GM21367 (cell line): ENCODE measurements around the gene LRRC46.

Source experiments
- ATAC-seq: cut with Tn5 transposase; IDR thresholded peaks from one replicate; pipeline ENCODE4 v1.9.1; 2021; ENCODE audit not compliant: unreplicated experiment

The LRRC46 gene

DNA sequence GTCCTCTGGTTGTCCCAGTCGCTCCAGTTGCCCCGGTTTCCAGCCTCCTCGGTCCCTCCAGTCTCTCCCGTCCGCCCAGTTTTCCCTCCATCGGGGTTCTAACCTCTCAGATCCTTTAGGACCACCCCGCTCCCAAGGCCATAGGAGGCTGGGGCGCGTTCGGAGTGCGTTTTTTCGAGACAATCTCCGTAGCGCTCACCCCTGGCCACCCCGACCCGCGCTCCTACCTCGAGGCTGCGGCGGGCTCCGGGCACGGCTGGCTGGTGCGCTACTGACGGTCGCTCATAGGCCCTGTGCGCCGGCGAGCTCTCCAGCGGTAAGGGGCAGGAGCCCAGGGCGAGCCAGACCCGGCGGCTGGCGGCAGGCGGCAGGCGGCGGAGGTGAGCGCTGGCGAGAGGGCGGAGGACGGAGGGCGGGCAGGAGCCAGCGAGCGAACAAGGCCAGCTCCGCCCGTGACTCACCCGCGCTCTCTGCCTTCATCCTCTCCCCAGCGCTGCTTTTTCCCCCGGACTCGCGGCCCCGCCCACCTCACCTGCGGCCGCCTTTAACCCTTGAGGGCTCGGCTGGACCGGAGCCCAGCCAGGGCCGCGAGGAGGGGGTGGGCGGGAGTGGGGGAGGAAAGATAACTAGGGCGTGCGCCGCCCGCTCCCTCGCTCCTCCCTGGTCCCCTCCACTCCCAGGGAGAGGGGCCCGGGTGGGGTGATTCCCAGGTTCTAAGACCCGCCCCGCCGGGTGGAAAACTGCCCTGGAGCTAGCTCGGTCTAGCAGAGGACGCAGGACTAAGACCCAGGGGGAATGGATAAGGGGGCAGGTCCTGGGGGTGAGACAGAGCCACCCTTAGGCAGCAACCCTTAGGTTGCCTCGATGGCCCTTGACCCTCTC, 19.5 kb downstream of the LRRC46 start, which contains the start of gene SP6:
SP6 (minus strand) TSS at position 472 of the 882 bp plus-strand sequence. CDS start 2,734 bp downstream, outside the sequence.
- ATAC-seq, result no peak

DNA sequence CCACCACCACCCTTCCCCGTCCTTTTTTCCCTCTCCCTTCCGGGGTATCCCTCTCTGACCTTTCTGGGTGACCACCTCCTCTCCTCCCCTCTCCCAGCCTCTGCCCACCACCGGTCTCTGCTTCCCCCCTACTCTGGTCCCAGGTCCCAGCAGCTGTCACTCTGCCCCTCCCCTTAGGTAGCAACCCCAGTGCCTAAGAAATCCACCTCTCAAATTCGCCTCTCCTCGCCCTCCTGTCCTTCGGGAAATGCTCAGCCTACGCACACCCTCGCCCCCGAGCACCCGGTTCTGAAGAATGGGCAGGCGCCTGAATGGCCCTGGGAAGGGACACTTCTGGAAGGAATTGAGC, 20.3 kb downstream of the LRRC46 start:
- no peak for ATAC-seq

DNA sequence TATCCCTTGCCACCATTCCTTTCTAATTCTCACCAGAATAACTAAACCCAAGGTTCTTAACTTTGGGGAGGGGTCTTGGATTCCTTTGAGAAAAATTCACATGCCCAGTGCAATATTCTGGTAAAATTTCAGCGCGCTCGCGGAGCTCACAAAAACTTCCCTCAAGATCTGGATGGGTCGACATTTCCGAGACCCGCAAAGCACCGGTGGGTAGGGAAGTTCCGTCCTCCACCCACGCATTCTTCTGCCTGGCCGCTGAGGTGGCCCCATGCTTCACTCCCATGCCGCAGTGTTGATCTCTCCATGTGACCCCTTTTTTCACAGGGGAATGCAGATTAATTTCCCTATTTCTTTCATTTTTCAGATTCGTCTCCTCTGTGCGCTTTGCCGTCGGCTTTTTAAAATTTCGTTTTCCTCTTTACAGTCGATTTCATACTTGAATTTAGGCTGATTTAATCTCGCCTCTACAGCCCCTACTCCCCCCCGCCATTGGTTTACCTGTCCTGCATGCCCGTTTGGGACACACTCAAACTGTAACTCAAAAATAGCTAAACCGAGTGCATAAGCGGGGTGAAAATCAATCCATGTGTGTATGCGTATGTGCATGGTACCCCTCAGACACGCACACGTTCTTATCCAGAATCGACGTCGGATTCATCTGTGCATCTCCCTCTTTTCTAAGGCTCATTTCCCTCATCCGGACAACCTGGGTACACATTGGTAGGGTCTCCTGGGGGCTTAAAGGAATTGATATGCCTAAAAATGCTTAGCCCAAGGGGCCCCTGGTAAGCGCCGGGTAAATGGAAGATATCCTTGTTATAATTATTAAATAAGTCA, 20.9 kb downstream of the LRRC46 start:
- no peak for ATAC-seq

DNA sequence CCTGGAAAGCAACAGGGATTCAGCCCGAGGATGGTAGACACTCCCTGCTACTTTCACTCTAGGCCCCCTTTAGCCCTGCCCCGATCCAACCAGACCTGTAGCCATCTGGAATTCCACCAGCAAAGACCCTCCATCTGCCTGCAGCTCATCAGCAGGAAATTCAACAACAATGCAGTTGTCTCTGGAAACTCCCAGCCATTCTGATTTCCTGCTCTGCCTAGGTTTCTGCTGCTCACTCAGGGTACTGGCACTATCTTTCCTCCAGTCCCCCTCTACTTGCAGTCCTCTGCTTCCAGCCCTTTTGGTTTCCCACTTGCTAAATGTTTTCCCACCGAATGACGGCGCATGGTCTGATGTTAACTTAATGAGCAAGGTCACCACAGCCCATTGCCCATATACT, 22.1 kb downstream of the LRRC46 start:
- ATAC-seq, result no peak

DNA sequence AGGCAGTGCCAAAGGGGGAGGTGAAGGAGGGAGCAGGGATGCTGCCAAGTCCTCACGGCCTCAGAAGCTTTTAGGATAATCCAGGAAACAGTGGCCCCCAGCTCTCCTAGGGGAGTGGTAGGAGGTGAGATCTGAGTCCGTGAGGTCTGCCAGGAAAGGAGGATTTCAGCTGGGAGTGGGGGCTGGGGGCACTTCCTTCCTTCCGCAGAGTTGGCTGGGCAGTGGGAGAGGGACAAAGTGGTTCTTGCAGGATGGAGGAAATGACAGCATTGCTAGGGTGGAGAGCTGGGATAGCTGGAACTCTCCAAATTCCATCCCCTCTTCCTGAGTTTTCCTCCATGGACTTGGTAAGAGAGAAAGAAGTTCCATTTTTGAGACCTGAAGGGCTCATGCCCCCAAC, 24.3 kb downstream of the LRRC46 start:
- ATAC-seq, result no peak

DNA sequence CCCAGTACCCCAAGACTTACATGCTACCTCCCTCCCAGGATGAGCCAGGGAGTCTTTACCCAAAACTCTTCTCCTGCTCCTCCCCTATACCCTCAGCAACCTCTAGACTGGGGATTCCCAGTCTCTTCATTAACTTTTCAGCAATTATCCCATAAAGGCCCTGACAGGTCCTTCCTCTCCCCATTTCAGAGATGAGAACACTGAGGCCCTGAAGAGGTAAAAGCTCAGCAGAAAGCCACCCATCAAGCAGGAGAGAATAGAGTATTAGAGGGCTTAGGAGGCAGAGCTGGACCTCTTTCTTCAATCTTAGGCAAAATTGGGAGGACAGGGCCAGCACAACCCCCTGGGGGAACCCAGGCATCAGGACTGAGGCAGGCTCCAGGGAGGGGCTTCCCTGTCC, 25.4 kb downstream of the LRRC46 start:
- no peak for ATAC-seq

DNA sequence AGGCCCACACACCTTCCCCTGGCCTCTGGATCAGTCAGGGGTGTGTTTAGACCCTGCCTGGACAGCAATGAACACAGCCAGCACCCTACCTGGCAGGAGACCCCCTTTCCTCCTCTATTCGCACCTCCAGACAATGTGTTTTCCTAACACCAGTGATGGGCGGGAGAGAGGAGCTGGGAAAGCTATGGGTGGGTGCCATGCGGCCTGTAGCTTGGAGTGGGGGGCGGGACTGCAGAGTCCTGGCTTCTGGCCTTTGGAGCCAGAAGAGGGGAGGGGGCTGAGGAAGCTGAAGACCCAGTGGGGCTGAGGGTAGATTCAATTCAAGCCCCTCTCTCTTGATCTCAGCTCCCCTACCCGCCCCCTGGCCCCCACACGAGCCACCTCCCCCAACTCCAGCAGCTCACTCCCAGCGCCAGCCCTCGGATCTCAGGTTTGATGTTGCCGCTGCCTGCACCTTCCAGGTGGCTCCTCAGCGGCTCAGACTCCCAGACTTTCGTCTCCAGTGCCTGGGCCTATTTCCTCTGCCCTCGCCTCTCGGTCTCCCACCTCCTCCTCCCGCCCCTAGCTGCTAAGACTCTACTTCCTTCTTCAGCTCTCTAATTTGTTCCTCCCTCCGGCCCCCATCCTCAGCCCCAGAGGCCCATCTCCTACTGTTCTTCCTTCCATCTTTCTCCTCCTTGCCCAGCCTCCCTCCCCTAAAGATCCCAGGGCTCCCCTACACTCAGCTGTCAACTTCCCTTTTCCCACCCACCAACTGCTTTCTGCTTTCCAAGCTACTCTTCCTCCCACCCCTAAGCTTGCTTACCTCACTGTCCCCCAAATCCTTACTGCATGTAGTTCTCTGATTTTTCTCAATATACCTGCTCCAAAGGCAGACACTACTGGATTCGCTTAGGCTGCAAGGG, 26.3 kb downstream of the LRRC46 start:
- no peak for ATAC-seq

DNA sequence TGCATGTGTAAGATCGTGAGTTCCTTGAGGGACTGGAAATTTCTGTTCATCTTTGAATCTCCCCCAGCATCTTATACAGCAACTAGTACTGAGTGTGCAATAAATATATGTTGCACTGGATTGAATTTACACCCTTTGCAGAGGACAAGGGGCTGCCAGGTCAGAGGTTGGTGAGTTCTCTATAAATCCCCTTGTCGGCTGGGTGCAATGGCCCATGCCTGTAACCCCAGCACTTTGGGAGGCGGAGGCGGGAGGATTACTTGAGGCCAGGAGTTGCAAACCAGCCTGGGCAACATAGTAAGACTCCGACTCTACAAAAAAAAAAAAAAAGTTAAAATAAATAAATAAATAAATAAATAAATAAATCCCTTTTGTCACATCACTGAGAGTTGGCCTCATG, 28.9 kb downstream of the LRRC46 start:
- ATAC-seq, result no peak

DNA sequence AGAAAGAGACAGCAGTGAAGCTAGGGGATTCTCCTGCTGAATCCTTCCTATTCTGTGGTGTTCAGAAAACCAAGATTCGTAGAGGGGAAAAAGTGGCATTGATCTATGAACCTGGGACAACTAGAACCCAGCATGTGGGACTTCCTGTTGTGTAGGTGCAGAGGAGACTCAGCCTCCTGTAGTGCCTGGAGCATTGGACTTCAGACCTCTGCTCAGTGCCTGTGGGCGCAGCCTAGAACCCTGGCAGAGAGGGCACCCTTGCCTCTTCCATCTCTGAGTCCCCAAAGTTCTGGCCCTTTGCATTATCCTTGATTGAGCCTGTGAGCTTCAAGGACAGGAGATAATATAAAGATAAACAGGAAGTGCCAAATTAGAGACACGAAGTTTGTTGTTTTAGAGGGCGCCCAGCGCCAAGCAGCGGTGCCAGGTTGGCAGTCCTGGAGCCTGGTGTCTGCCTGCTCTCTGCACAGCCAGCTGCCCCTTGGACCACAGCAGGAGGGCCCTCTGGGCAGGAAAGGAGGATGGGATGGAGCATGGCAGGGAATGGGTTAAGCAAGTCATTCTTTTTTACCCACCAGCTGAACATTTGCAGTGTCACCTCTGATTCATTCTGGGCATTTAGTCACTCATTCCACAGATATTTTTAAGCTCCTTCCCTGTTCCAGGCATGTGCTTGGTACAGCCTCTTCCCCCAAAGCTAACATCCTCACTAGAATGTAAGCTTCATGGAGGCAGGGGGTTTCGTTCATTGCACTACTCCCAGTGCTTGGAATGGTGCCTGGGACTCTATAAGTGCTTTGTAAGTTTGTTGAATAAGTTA, 31.4 kb downstream of the LRRC46 start:
- no peak for ATAC-seq

DNA sequence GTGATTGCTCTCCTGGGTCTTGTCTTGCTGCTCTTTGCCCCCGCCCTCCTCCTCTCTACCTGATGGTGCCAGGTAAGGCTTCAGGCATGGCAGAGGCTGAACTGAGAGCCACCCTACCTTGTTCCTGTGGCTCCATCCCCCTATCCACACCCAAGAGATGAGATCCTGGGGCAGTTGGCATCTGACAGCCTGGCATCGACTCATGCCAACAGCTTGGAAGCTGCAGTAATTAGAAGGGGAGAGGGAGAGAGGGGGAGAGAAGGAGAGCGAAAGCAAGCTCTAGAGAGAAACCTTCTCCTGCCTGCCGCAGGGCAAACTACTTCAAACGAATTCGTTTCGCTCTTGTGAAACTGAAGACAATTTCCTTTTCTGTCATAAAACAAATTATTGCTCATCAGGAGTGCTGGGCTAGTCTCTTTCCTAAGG, 33.3 kb downstream of the LRRC46 start:
- ATAC-seq, result no peak

DNA sequence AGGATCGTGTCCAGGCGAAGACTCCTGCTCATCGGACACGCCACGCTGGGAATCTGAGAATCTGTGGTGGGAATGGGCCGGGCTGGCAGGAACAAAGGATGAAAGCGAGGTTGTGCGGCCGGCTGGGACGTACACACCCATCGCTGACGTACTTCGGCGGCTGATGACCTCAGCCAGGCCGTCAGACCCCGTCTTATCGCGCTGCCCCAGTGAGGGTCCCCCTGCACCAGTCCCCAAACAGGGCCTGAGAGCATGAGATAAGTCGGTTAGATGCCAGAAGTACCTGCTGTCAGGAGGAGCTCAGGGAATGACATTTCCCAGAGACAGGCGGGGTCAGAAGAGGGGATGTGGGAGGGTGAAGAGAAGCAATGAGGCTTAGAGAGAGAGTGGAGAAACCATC, 35.5 kb downstream of the LRRC46 start:
- no peak for ATAC-seq

DNA sequence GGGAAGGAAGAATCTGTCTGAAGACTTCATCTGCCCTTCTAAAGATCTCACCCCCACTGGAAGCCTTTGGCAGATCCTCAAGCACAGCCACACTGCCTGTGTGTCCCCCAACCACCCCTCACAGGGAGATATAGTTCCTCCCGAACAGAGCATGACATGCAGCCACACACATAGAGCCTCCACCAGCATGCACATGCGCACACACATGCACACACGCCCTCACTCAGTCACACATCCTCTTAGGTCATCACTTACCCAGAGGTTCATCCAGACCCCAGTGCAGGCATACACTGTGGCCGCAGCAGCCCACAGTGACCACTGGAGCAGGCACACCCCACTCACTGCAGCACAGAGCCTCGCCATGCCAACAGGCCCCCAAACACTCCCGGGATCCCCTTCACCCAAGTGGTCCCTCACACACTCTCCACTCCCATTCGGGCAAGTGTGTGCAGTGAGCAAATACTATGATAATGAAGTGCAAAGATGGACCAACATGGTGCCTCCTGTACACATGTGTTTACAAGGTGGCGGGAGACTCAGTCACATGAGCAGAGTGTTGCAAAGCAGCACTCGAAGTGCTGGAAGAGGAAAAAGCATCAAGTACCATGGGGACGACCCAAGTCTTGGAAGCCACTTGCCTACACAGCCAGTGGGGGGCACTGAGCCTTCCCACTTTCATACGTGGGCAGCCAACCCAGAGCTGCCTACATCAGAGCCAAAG, 36.5 kb downstream of the LRRC46 start:
- no peak for ATAC-seq

DNA sequence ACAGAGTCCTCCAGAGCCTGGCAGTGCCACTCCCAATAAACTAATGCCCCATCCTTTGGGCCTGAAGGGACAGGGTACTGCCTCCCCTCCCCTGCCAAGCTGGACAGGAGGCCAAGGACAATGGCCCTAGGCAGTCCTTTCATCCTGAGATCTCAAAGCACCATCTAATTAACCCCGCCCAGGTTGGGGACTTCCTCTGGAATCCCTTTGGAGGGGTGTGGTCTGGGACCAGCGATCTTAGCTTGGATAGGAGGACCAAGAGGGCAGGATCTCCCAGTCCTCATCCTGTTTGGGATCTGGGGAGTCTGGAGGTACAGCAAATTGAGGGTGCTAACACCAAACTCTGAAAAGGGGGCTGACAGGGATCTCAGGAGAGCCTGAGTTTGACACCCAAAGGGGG, 37.6 kb downstream of the LRRC46 start:
- no peak for ATAC-seq

DNA sequence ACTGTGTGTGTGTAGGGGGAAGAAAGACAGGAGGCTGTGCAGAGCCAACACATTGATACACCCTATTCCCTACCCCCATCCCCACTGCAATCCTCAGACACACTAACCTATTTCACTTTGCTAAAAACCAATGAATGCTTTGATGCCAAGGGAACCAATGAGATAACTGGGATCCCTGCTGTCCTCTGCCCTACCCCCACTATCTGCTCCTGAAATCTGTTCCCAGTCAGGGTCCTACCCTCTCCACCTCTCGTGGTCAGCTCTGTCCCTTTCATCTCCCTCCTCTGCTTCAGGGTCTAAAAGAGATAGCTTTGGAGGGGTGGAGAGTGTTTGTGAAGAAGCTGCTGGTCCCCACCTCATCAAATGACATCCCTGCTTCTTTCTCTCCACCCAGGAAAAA, 38.6 kb downstream of the LRRC46 start:
- no peak for ATAC-seq

DNA sequence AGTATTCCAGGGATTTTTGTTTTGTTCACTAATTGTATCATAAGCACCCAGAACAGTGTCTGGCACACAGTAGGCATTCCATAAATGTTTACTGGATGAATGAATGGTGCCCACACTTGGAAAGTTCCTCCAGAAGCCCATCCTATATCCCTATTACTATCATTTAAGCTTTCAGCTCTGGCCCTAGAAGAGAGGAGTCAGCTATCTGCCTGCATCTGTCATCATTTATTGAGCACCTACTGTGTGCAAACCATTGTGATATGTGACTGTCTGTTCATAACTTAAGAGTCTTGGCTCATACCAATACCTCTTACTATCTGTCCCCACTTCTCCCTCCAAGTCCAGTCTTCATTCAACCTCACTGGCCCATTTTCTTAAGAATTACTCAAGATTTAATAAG, 39.6 kb downstream of the LRRC46 start:
- ATAC-seq, result no peak

DNA sequence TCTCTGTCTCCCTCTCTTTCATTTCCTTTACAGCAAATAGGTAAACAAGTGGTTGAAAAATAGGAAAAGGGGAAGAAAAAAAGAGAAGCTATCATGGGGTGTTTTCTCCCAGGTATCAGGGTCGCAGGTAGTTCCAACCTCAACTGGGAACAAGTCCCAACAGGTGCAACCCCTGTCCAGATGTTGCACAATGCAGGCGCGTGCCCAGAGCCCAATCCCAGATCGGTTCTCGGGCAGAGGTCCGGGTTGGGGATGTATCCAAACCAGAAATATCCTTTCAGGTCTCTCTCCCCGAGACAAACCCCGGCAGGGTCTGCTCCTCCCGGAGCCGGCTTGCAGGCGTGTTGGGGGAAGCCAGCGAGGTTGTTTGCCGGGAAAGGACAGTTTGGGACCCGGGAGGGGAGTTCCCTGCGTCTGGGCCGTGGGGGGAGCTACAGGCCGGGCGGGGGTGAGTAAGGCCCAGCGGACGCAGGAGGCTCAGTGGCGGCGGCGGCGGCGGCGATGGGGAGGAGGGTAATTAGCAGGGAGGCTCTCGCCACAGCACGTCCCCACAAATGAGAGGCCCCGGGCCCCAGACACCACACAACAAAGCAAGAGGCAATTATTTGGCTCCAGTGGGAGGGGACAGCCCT, 40.7 kb downstream of the LRRC46 start:
- no peak for ATAC-seq

DNA sequence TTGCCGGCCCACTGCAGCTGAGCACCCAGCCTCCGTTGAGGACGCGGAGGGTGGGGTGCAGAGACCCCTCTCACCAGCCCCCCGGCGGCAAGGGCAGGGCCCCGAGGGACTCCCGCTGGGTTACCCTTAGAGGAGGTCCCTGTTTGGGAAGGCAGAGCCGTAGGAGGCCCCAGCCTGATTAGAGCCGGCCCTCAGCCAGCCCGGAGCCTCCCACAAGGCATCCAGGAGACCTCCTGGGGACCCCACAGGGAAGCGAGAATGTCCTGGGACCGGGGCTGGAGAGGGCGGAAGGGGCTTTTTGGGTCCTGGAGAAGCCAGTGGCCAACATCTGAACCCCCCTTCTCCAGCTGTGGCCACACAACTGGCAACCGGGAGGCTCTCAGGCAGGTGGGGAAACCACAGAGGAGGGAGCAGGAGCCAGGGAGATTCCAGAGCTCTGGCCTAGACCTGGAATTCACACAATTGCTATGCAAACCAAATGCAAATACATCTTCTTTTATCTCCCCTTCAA, 41.2 kb downstream of the LRRC46 start:
- ATAC-seq, result no peak

DNA sequence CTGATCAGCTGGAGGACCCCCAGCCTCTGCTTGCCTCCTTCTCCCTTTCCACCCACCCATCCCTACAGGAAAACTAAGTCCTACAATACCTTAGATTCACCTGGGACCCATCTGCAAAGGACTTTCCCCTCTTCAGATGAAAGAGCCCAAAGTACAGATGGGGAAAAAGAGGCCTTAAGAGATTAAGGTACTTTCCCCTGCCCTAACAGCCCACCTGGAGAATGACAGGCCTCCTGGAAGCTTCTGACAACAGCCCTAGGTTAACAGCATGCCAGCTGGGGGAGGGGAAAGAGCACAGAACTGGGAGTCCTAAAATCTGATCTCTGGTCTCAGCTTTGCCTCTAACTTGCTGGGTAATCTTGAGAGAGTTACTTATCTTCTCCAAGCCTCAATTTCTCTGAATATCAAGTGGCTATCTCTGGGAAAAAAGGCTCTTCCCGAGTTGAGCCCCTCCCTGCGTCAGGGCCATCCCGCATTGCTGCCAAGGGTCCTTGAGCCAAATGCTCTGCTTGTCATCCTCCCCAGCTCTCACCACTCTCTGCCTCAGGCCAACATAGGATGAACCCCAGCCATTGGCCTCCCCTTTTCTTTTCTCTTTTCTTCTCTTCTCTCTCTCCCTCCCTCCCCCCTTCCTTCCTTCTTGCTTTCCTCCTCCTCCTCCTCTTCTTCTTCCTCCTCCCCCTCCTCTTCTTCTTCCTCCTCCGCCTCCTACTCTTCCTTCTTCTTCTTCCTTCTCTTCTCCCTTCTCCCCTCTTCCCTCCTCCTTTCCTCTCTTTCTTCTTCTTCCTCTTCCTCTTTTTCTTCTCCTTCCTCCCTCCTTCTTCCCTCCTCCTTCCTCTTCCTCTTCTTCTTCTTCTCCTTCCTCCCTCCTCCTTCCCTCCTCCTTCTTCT, 42.0 kb downstream of the LRRC46 start:
- no peak for ATAC-seq
